GM12878 (cell line): Measurements from ENCODE around the gene PLEKHA7. TPM values are rescaled to one million over a fixed set of nuclear protein-coding genes. Genes with fewer than 3 reads are reported as not detected.
A peak's percentile ranks its signal among the peaks of the same experiment; 100 is the strongest.

Experiments used
- ATAC-seq: fragments of 200-7000 bp; cut with Tn5 transposase; 3 replicates; pipeline ENCODE4 v1.9.1; 2020; ENCODE audit warnings: mild to moderate bottlenecking, moderate library complexity
- BruUV-seq: library from RNA; stranded (reverse); fragments of 400-500 nt; replicated peaks from 2 replicates; lab custom pipeline; 2021; lab: Mats Ljungman, UMichigan
- CTCF ChIA-PET: fragments of 300-600 bp; sonication (Branson Sonifier 250); formaldehyde crosslinking; extraction: SDS; loops from one replicate; lab custom pipeline; 2021; ENCODE audit warnings: inconsistent platforms; lab: Yijun Ruan, JAX
- POLR2A ChIA-PET: fragments of 350-600 bp; formaldehyde crosslinking; extraction: SDS; loops from one replicate; lab custom pipeline; 2021; ENCODE audit warnings: inconsistent platforms; lab: Charles Lee
- RAD21 ChIA-PET: fragments of 300-600 bp; sonication (Branson Sonifier 250); formaldehyde crosslinking; loops from one replicate; lab custom pipeline; 2023; ENCODE audit warnings: antibody characterized with exemption; ENCODE audit not compliant: unreplicated experiment; lab: Charles Lee
- SMC1A ChIA-PET: fragments of 300-600 bp; sonication (Branson Sonifier 250); formaldehyde crosslinking; loops from one replicate; lab custom pipeline; 2023; ENCODE audit not compliant: unreplicated experiment, uncharacterized antibody; lab: Charles Lee
- DNase-seq: peaks from one replicate; pipeline ENCODE4 v3.0.0-alpha.2; 2011; ENCODE audit warnings: low read depth, low spot score
- FAIRE-seq: peaks from 3 replicates; lab custom pipeline; 2011; peaks lifted over from hg19 to GRCh38; lab: Jason Lieb, UNC
- H2AFZ ChIP-seq: 2 replicates; pipeline ENCODE4 v1.6.0; 2011; ENCODE audit warnings: low read depth, low read length, control low read depth; ENCODE audit not compliant: control insufficient read depth
- H3K27ac ChIP-seq: 2 replicates; pipeline ENCODE4 v1.5.1; 2011; ENCODE audit warnings: control low read depth; ENCODE audit not compliant: control insufficient read depth, insufficient read depth
- H3K27me3 ChIP-seq, 2 experiments: replicated peaks in 1 of 2; 2 replicates each; pipeline versions ENCODE4 v1.6.0 to v1.6.1; 2011; ENCODE audit warnings: low read length in 1 of 2; ENCODE audit not compliant: control insufficient read depth in 2 of 2, insufficient read depth in 2 of 2
- H3K36me3 ChIP-seq, 2 experiments: 2 replicates each; pipeline ENCODE4 v1.5.1; 2011; ENCODE audit warnings: low read length in 1 of 2; ENCODE audit not compliant: control insufficient read depth in 2 of 2, insufficient read depth in 2 of 2
- H3K4me1 ChIP-seq: 2 replicates; pipeline ENCODE4 v1.6.1; 2011; ENCODE audit warnings: mild to moderate bottlenecking, low read length, moderate library complexity, mixed read lengths; ENCODE audit not compliant: control insufficient read depth, insufficient read depth
- H3K4me2 ChIP-seq: 2 replicates; pipeline ENCODE4 v1.6.0; 2011; ENCODE audit warnings: control low read depth; ENCODE audit not compliant: control insufficient read depth, insufficient read depth
- H3K4me3 ChIP-seq: fragments of 200-600 bp; sonication (generic); 2 replicates; pipeline ENCODE4 v1.5.1; 2016
- H3K79me2 ChIP-seq: 2 replicates; pipeline ENCODE4 v1.6.0; 2011; ENCODE audit warnings: low read length; ENCODE audit not compliant: control insufficient read depth, insufficient read depth
- H3K9ac ChIP-seq: 2 replicates; pipeline ENCODE4 v1.8.0; 2011; ENCODE audit warnings: low read length, control low read depth, mixed read lengths; ENCODE audit not compliant: control insufficient read depth, insufficient read depth
- H3K9me3 ChIP-seq: replicated peaks from 3 replicates; pipeline ENCODE4 v1.5.1; 2011; ENCODE audit warnings: mild to moderate bottlenecking, low read length; ENCODE audit not compliant: control insufficient read depth, insufficient read depth
- H4K20me1 ChIP-seq: 2 replicates; pipeline ENCODE4 v1.6.0; 2011; ENCODE audit not compliant: control insufficient read depth, insufficient read depth
- CBX5 ChIP-seq: sonication (generic); IDR thresholded peaks from 2 replicates; pipeline ENCODE4 v1.6.1; 2016; ENCODE audit warnings: low read depth, moderate library complexity, mild to moderate bottlenecking, inconsistent platforms
- CUX1 ChIP-seq: IDR thresholded peaks from 2 replicates; pipeline ENCODE4 v1.6.1; 2012; ENCODE audit warnings: improper control_type of control experiment, low read depth, low read length; ENCODE audit not compliant: insufficient replicate concordance
- PBX3 ChIP-seq: IDR thresholded peaks from 2 replicates; pipeline ENCODE4 v1.6.1; 2011; ENCODE audit warnings: mild to moderate bottlenecking, low read depth, low read length, moderate library complexity; ENCODE audit not compliant: insufficient replicate concordance
- SRF ChIP-seq, 2 experiments: IDR thresholded peaks; 2 replicates each; pipeline ENCODE4 v1.6.1; 2011; ENCODE audit warnings: low read depth in 2 of 2, low read length in 2 of 2, mild to moderate bottlenecking in 1 of 2, moderate library complexity in 1 of 2
- TCF12 ChIP-seq: IDR thresholded peaks from 2 replicates; pipeline ENCODE4 v1.6.1; 2011; ENCODE audit warnings: low read depth, mild to moderate bottlenecking, low read length
- TCF3 ChIP-seq: IDR thresholded peaks from 2 replicates; pipeline ENCODE4 v1.6.1; 2012; ENCODE audit warnings: low read depth, mild to moderate bottlenecking, low read length, borderline replicate concordance; ENCODE audit not compliant: insufficient read depth
- WGBS: methylation state at CpG from one replicate; pipeline ENCODE4 v1.1.6; 2016; ENCODE audit warnings: low lambda C conversion rate; ENCODE audit not compliant: insufficient replicate concordance, insufficient coverage; ENCODE audit errors: missing lambda C conversion rate; 5-methylcytosine and 5-hydroxymethylcytosine counted together
- in situ Hi-C: fragments of 300-500 bp; cut with MboI; formaldehyde crosslinking; loops from 9 replicates; pipeline ENCODE4 v1.14.3; 2018; ENCODE audit warnings: mixed read lengths
- intact Hi-C: fragments of 100-400 bp; cut with micrococcal nuclease; formaldehyde crosslinking; loops from one replicate; pipeline ENCODE4 v1.14.2; 2022; ENCODE audit not compliant: unreplicated experiment
- polyA plus RNA-seq, 11 experiments: library from polyadenylated mRNA; depleted of rRNA in 4 of 11; unstranded in 6 of 11; stranded (reverse) in 5 of 11; fragments of >200 nt; fragmentation: Nextera tagmentation in 4 of 11; fragmentation: Illumina TruSeq in 1 of 11; extraction: Ambion mirVana in 4 of 11; extraction: Trizol in 1 of 11; gene quantifications; 1 replicate in 1 of 11; 2 replicates in 10 of 11; pipeline versions ENCODE4 v1.2.1 to v1.2.3, GENCODE V29; 2011 to 2016; ENCODE audit warnings: inconsistent platforms in 2 of 11, missing spikeins in 2 of 11, low read depth in 1 of 11
- total RNA-seq, 4 experiments: library from RNA; depleted of rRNA in 3 of 4; stranded (reverse); fragments of >200 nt in 3 of 4; fragmentation: Illumina TruSeq in 1 of 4; extraction: Trizol in 1 of 4; gene quantifications; 2 replicates each; pipeline versions ENCODE4 v1.2.1 to v1.2.3, GENCODE V29; 2013 to 2021

PLEKHA7 gene
- total and polyA plus RNA-seq, 10 of the 15 experiments (the other 5 are each of a cell fraction or from before 2014, with no cell fraction given), result 0.45 to 5.3 (median 2.1) TPM

DNA sequence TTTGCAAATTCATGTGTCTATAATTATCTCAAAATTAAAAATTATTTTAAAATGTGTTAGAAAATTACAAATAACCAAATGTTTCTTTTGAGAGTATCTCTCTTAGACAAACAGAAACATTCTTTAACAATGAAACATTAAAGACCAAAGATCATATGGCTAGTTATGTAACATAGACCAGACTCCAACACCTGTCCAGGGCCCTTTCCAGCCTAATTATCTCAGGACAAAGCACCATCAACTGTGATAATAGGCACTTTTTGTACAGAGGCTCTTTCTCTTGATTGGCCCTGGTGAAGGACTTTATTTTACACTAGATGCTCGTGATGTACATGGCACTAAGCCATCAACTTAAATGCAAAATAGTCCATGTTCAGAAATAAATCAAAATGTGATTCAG is 5.0 kb upstream of the PLEKHA7 start (continued):
- no peak for TF ChIP-seq CUX1

DNA sequence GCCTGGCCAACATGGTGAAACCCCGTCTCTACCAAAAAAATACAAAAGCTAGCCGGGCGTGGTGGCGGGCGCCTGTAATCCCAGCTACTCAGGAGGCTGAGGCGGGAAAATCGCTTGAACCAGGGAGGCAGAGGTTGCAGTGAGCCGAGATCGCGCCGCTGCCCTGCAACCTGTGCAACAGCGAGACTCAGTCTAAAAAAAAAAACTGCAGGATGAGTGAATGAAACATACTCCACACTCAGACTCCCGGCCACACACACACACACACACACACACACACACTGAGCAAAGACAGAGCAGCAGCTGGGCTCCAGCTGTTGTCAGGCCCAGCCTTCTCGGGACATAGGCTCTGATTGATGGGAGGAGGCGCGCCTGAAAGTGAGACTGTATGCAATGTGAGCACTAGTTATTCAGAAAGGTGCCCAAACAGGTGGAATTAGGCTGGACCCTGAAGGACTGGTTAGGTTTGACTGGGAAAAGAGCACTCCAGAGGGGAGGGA is 1.5 kb upstream of the PLEKHA7 start:
- ChIA-PET RAD21 (no interaction called here), POLR2A (no interaction called here), SMC1A (no interaction called here), CTCF (interaction anchor here (0.6 to 0.8 kb wide), 2 partner anchors 9 to 138 kb away, joined by 3 read pairs; no protein-coding TSS in a partner anchor)
- BruUV-seq, result no TSS peak
- H3K4me1 ChIP-seq, result no peaks in the 10 kb centered on the region
- WGBS, result 69% methylated on average over 12 of the region's 16 CpGs
- H3K4me2 ChIP-seq, result no peak overlapping the region
- DNase-seq (no peak), ATAC-seq (0 out of 3 replicates have a peak, but pooled peaks have one; percentile 22), FAIRE-seq (no peak)
- no peak overlapping the region for H3K9ac ChIP-seq
- intact Hi-C loops (no loop called here), in situ Hi-C loops (no loop called here)
- H3K27me3 ChIP-seq, result peaks cover 7 to 15% of the 10 kb centered on the region in 2 experiments
- no peak overlapping the region for H3K4me3 ChIP-seq
- H4K20me1 ChIP-seq, result no peaks in the 10 kb centered on the region
- TF ChIP-seq TCF3, result peak; percentile 97
- no peak for TF ChIP-seq SRF (IDR thresholded peaks at IDR 0.05; ENCODE audit: low read depth in 2 of 2, low read length in 2 of 2)
- TF ChIP-seq CUX1, result no peak
- peak; percentile 91 for TF ChIP-seq TCF12
- peak; percentile 37 for TF ChIP-seq PBX3
- no peak for TF ChIP-seq CBX5
- H2AFZ ChIP-seq, result no peak overlapping the region
- H3K9me3 ChIP-seq, result no peaks in the 10 kb centered on the region
- no peaks in the 10 kb centered on the region for H3K79me2 ChIP-seq
- no peaks in the 10 kb centered on the region for H3K36me3 ChIP-seq
- H3K27ac ChIP-seq, result no peak overlapping the region
